B cell (primary cell): Measurements from ENCODE around the gene CENPX. TPM values are rescaled to one million over a fixed set of nuclear protein-coding genes. Genes with fewer than 3 reads are reported as not detected.

Experiments used
- ATAC-seq: fragments of 200-7000 bp; cut with Tn5 transposase; one replicate; pipeline ENCODE4 v1.10.0; 2021; ENCODE audit warnings: low read depth, mild to moderate bottlenecking, moderate number of reproducible peaks, moderate library complexity
- CTCF ChIA-PET: fragments of 350-600 bp; sonication (Branson Sonifier 250); formaldehyde crosslinking; loops from one replicate; lab custom pipeline; 2021; ENCODE audit warnings: antibody characterized with exemption, inconsistent platforms; lab: Charles Lee
- POLR2A ChIA-PET: fragments of 350-600 bp; sonication (Branson Sonifier 250); formaldehyde crosslinking; loops from one replicate; lab custom pipeline; 2021; ENCODE audit warnings: antibody characterized with exemption; lab: Charles Lee
- DNase-seq: peaks from one replicate; pipeline ENCODE4 v3.0.0; 2013
- H2AFZ ChIP-seq: 2 replicates; pipeline ENCODE4 v1.6.1; 2012; ENCODE audit warnings: mild to moderate bottlenecking, low read depth, low read length; ENCODE audit not compliant: insufficient read depth, poor library complexity, severe bottlenecking
- H3K27ac ChIP-seq, 2 donors: 1 replicate in 1 of 2; 2 replicates in 1 of 2; pipeline ENCODE4 v1.5.1; 2012 to 2013; ENCODE audit warnings: low read length in 2 of 2, mild to moderate bottlenecking in 2 of 2, moderate library complexity in 1 of 2
- H3K27me3 ChIP-seq, 4 experiments: fragments of 200-600 bp in 1 of 4; sonication (generic) in 1 of 4; replicated peaks in 1 of 4; 1 replicate in 2 of 4; 2 replicates in 2 of 4; pipeline versions ENCODE4 v1.6.1 to v1.7.0; 2013 to 2016; ENCODE audit warnings: low read length in 3 of 4, mild to moderate bottlenecking in 2 of 4, mixed read lengths in 1 of 4, moderate library complexity in 1 of 4; ENCODE audit not compliant: insufficient read depth in 4 of 4, control insufficient read depth in 3 of 4; ENCODE audit errors: control extremely low read depth in 1 of 4
- H3K36me3 ChIP-seq, 2 experiments: replicated peaks in 1 of 2; 1 replicate in 1 of 2; 2 replicates in 1 of 2; pipeline versions ENCODE4 v1.6.1 to v1.7.1; 2013; ENCODE audit warnings: low read length in 1 of 2; ENCODE audit not compliant: insufficient read depth in 2 of 2, control insufficient read depth in 1 of 2; ENCODE audit errors: control extremely low read depth in 1 of 2, extremely low read depth in 1 of 2
- H3K4me1 ChIP-seq, 2 donors: fragments of 200-600 bp in 1 of 2; sonication (generic) in 1 of 2; 1 replicate in 1 of 2; 2 replicates in 1 of 2; pipeline versions ENCODE4 v1.5.1 to v1.6.1; 2013 to 2017; ENCODE audit warnings: low read length in 2 of 2; ENCODE audit not compliant: control insufficient read depth in 2 of 2, insufficient read depth in 2 of 2
- H3K4me2 ChIP-seq: replicated peaks from 2 replicates; pipeline ENCODE3; 2012; ENCODE audit warnings: mild to moderate bottlenecking, low read depth, low read length; ENCODE audit not compliant: poor library complexity, severe bottlenecking
- H3K4me3 ChIP-seq, 5 experiments: fragments of 200-600 bp in 1 of 5; sonication (generic) in 1 of 5; 1 replicate in 3 of 5; 2 replicates in 2 of 5; pipeline versions ENCODE4 v1.5.1 to v1.7.0; 2011 to 2016; ENCODE audit warnings: low read length in 4 of 5, mild to moderate bottlenecking in 4 of 5, low read depth in 2 of 5, control low read depth in 1 of 5, moderate library complexity in 1 of 5; ENCODE audit not compliant: insufficient read depth in 1 of 5; ENCODE audit errors: control extremely low read depth in 1 of 5, extremely low read depth in 1 of 5
- H3K79me2 ChIP-seq: fragments of 200-600 bp; sonication (generic); one replicate; pipeline ENCODE4 v1.6.0; 2016; ENCODE audit warnings: low read length; ENCODE audit not compliant: control insufficient read depth, insufficient read depth
- H3K9ac ChIP-seq: fragments of 200-600 bp; sonication (generic); 2 replicates; pipeline ENCODE4 v1.6.1; 2017; ENCODE audit warnings: mild to moderate bottlenecking, low read length, moderate library complexity
- H3K9me3 ChIP-seq, 3 donors: one replicate each; pipeline versions ENCODE4 v1.6.1 to v1.7.1; 2013; ENCODE audit warnings: low read length in 2 of 3; ENCODE audit not compliant: control insufficient read depth in 2 of 3, insufficient read depth in 1 of 3; ENCODE audit errors: control extremely low read depth in 1 of 3
- H4K20me1 ChIP-seq: 2 replicates; pipeline ENCODE4 v1.6.0; 2012; ENCODE audit warnings: mild to moderate bottlenecking, low read length; ENCODE audit not compliant: insufficient read depth, control insufficient read depth, poor library complexity, severe bottlenecking
- H3K27ac Mint-ChIP-seq: one replicate; pipeline ENCODE4 v1.8.0; 2021; ENCODE audit warnings: mixed read lengths
- H3K27me3 Mint-ChIP-seq: one replicate; pipeline ENCODE4 v1.8.0; 2021; ENCODE audit warnings: mixed read lengths
- H3K4me1 Mint-ChIP-seq: one replicate; pipeline ENCODE4 v1.8.0; 2021; ENCODE audit warnings: mixed read lengths
- H3K4me3 Mint-ChIP-seq: one replicate; pipeline ENCODE4 v1.8.0; 2021; ENCODE audit warnings: mixed read lengths
- H3K9me3 Mint-ChIP-seq: one replicate; pipeline ENCODE4 v1.8.0; 2022; ENCODE audit warnings: mixed read lengths; ENCODE audit not compliant: insufficient read depth
- EZH2 ChIP-seq: IDR thresholded peaks from 2 replicates; pipeline ENCODE4 v1.6.1; 2012; ENCODE audit warnings: borderline replicate concordance, low read depth, mild to moderate bottlenecking, moderate library complexity, low read length; ENCODE audit not compliant: insufficient read depth, poor library complexity, severe bottlenecking
- WGBS: methylation state at CpG from one replicate; pipeline ENCODE4 v1.1.5; 2013; ENCODE audit warnings: missing lambda C conversion rate; ENCODE audit not compliant: insufficient coverage; 5-methylcytosine and 5-hydroxymethylcytosine counted together
- intact Hi-C: fragments of 100-400 bp; cut with micrococcal nuclease; formaldehyde crosslinking; loops from one replicate; pipeline ENCODE4 v1.10.0; 2022
- polyA plus RNA-seq: library from polyadenylated mRNA; depleted of rRNA; stranded (reverse); fragments of >200 nt; gene quantifications from 2 replicates; pipeline ENCODE4 v1.2.3, GENCODE V29; 2012
- total RNA-seq, 2 donors: library from RNA; stranded (reverse); fragments of 120-200 nt in 1 of 2; gene quantifications; 1 replicate in 1 of 2; 2 replicates in 1 of 2; pipeline versions ENCODE4 v1.2.3 to v1.2.4, GENCODE V29; 2013 to 2022
- TF ChIP-seq, protein P1 (sequence below): fragments of 200-600 bp; IDR thresholded peaks from one replicate; pipeline ENCODE4 v1.8.0; 2022; ENCODE audit warnings: antibody characterized with exemption, mild to moderate bottlenecking

CENPX gene
- total and polyA plus RNA-seq, 2 donors (not counting 1 experiment from before 2014, with no cell fraction given): 37.0 to 40.1 TPM

GRCh38 chr17:82006468-82007227, 16.0 kb downstream of the CENPX start:
- H3K27ac Mint-ChIP-seq: no peak overlapping the region
- TF ChIP-seq EZH2: no peak
- TF ChIP-seq, protein P1, sequence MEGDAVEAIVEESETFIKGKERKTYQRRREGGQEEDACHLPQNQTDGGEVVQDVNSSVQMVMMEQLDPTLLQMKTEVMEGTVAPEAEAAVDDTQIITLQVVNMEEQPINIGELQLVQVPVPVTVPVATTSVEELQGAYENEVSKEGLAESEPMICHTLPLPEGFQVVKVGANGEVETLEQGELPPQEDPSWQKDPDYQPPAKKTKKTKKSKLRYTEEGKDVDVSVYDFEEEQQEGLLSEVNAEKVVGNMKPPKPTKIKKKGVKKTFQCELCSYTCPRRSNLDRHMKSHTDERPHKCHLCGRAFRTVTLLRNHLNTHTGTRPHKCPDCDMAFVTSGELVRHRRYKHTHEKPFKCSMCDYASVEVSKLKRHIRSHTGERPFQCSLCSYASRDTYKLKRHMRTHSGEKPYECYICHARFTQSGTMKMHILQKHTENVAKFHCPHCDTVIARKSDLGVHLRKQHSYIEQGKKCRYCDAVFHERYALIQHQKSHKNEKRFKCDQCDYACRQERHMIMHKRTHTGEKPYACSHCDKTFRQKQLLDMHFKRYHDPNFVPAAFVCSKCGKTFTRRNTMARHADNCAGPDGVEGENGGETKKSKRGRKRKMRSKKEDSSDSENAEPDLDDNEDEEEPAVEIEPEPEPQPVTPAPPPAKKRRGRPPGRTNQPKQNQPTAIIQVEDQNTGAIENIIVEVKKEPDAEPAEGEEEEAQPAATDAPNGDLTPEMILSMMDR: no peak
- no peaks in the 10 kb centered on the region for H3K9me3 ChIP-seq
- ChIA-PET POLR2A (no interaction called here), CTCF (no interaction called here)
- DNase-seq (no peak), ATAC-seq (no peak)
- H3K79me2 ChIP-seq: peaks cover 3% of the 10 kb centered on the region
- H3K4me3 ChIP-seq: no peak overlapping the region
- H3K4me3 Mint-ChIP-seq: no peak overlapping the region
- H3K27me3 ChIP-seq: no peaks in the 10 kb centered on the region
- no peak overlapping the region for H2AFZ ChIP-seq
- H3K27ac ChIP-seq: no peak overlapping the region
- intact Hi-C loops: no loop called here
- H3K36me3 ChIP-seq: peaks cover 0 to 2% of the 10 kb centered on the region in 2 experiments
- no peak overlapping the region for H3K4me2 ChIP-seq
- no peaks in the 10 kb centered on the region for H3K9me3 Mint-ChIP-seq
- no peak overlapping the region for H3K9ac ChIP-seq
- no peaks in the 10 kb centered on the region for H4K20me1 ChIP-seq
- H3K27me3 Mint-ChIP-seq: no peaks in the 10 kb centered on the region
- no peaks in the 10 kb centered on the region for H3K4me1 ChIP-seq
- 95% methylated on average over 22 of the region's 24 CpGs for WGBS
- H3K4me1 Mint-ChIP-seq: no peaks in the 10 kb centered on the region

DNA sequence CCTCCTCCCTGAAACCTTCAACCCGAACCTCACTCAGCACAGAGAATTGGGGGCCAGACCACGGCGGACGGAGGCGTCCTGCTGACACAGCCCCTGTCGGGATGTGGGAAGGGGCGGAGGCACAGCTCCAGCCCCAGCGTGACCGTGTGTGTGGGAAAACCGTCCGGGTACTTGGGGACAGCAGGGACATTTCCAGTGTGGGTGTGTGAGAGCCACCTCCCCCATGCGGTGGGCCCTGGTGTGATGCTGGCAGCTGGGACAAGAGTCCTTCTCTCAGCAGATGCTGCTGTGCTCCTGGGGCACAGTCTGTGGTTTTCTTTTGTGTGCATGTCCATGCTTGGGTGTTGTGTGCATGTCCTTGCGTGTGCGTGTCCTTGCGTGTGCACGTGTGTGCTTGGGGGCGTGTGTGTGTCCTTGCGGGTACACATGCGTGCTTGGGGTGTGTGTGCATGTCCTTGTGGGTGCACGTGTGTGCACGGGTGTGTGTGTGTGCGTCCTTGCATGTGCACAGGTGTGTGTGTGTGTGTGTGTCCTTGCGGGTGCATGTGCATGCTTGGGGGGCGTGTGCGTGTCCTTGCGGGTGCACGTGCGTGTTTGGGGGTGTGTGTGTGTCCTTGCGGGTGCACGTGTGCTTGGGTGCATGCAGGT, 16.9 kb downstream of the CENPX start:
- H3K4me1 ChIP-seq: no peaks in the 10 kb centered on the region
- no peak overlapping the region for H3K27ac ChIP-seq
- no peak for ATAC-seq
- no peak overlapping the region for H3K4me2 ChIP-seq
- H3K4me1 Mint-ChIP-seq: no peaks in the 10 kb centered on the region
- POLR2A ChIA-PET: no interaction called here
- no peak overlapping the region for H3K9ac ChIP-seq
- H4K20me1 ChIP-seq: no peaks in the 10 kb centered on the region
- H2AFZ ChIP-seq: no peak overlapping the region
- H3K4me3 Mint-ChIP-seq: no peak overlapping the region
- CTCF ChIA-PET: no interaction called here
- intact Hi-C loops: no loop called here
- H3K27me3 ChIP-seq: no peaks in the 10 kb centered on the region
- no peak overlapping the region for H3K27ac Mint-ChIP-seq
- TF ChIP-seq, protein P1: no peak
- no peak for TF ChIP-seq EZH2
- DNase-seq: no peak
- no peak overlapping the region for H3K4me3 ChIP-seq
- no peaks in the 10 kb centered on the region for H3K27me3 Mint-ChIP-seq
- H3K9me3 ChIP-seq: no peaks in the 10 kb centered on the region
- peaks cover 3% of the 10 kb centered on the region for H3K79me2 ChIP-seq
- peaks cover 0 to 2% of the 10 kb centered on the region in 2 experiments for H3K36me3 ChIP-seq
- no peaks in the 10 kb centered on the region for H3K9me3 Mint-ChIP-seq
- 95% methylated on average over 26 of the region's 30 CpGs for WGBS
